Heart right ventricle (tissue), 16 donors: ENCODE measurements around the gene SESN3. TPM values are rescaled to one million over a fixed set of nuclear protein-coding genes. Genes with fewer than 3 reads are reported as not detected.

Experiments
- ATAC-seq, 8 donors: fragments of 200-7000 bp; cut with Tn5 transposase; one replicate each; pipeline ENCODE4 v1.9.1; 2020; ENCODE audit warnings: mild to moderate bottlenecking in 8 of 8, moderate library complexity in 8 of 8, moderate number of reproducible peaks in 1 of 8
- DNase-seq, 2 donors: peaks; one replicate each; pipeline ENCODE4 v3.0.0-alpha.2; 2020
- H3K27ac ChIP-seq, 10 donors: fragments of 200-600 bp; sonication (generic) in 2 of 10; one replicate each; pipeline versions ENCODE4 v1.5.0 to v1.8.0; 2020 to 2022; ENCODE audit warnings: mild to moderate bottlenecking in 3 of 10
- H3K27me3 ChIP-seq, 7 donors: fragments of 200-600 bp; one replicate each; pipeline ENCODE4 v1.8.0; 2021 to 2022; ENCODE audit warnings: mild to moderate bottlenecking in 2 of 7
- H3K36me3 ChIP-seq, 9 donors: fragments of 200-600 bp; sonication (generic) in 1 of 9; one replicate each; pipeline versions ENCODE4 v1.5.0 to v1.8.0; 2020 to 2022; ENCODE audit warnings: mild to moderate bottlenecking in 2 of 9
- H3K4me1 ChIP-seq, 9 donors: fragments of 200-600 bp; sonication (generic) in 1 of 9; one replicate each; pipeline versions ENCODE4 v1.5.0 to v1.8.0; 2020 to 2022; ENCODE audit warnings: mild to moderate bottlenecking in 4 of 9
- H3K4me3 ChIP-seq, 10 donors: fragments of 200-600 bp; sonication (generic) in 2 of 10; one replicate each; pipeline versions ENCODE4 v1.5.0 to v1.8.0; 2020 to 2022; ENCODE audit warnings: mild to moderate bottlenecking in 7 of 10, moderate library complexity in 2 of 10
- H3K9me3 ChIP-seq, 11 donors: fragments of 200-600 bp in 10 of 11; sonication (generic) in 2 of 11; one replicate each; pipeline versions ENCODE4 v1.5.0 to v1.8.0; 2013 to 2022; ENCODE audit warnings: mild to moderate bottlenecking in 2 of 11, control low read depth in 1 of 11, moderate library complexity in 1 of 11
- WGBS, 2 donors: extraction: QIAGEN DNeasy Blood & Tissue Kit; methylation state at CpG; one replicate each; pipeline ENCODE4 v1.1.7; 2013; ENCODE audit warnings: inconsistent platforms in 1 of 2; 5-methylcytosine and 5-hydroxymethylcytosine counted together
- intact Hi-C, 10 donors: fragments of 100-400 bp; cut with DNase I; formaldehyde crosslinking; loops; one replicate each; pipeline versions ENCODE4 v1.11.1 to v1.14.2; 2022
- polyA plus RNA-seq, 2 donors: library from polyadenylated mRNA; stranded (reverse); fragments of 200-250 nt; gene quantifications; one replicate each; pipeline ENCODE4 v1.2.3, GENCODE V29; 2013
- total RNA-seq, 10 donors: library from RNA; stranded (reverse); fragmentation: NEBNext Ultra II Directional in 3 of 10; extraction: Animal tissue kit (Norgen Biotek cat#: 25700) in 3 of 10; gene quantifications; one replicate each; pipeline versions ENCODE4 v1.2.1 to v1.2.4, GENCODE V29; 2021 to 2023
- TF ChIP-seq, protein P1 (sequence below), 9 donors: fragments of 200-600 bp; sonication (generic) in 2 of 9; IDR thresholded peaks; one replicate each; pipeline versions ENCODE4 v1.5.0 to v1.8.0; 2021 to 2022; ENCODE audit warnings: antibody characterized with exemption in 9 of 9, mild to moderate bottlenecking in 5 of 9, moderate library complexity in 1 of 9
- donor health status: Arrhythmogenic right ventricular cardiomyopathy.
- donor health status: ischemic (EF 13 %, LVEDD 7.1; RV severe dilation, severe dysfunction).
- donor health status: healthy with polysubstance abuse.
- donor health status: DM: no; HTN: yes; CAD: no.
- donor health status: DM: no; HTN: no; CAD: no.
- donor health status: ischemic (EF 25% LVEDD 6.9; RV normal size, moderate dysfunction).
- donor health status: ischemic (EF 25% LVEDD 5.7; RV mildly dilated, moderate dysfunction).
- donor health status: healthy.
- donor health status: DM: yes; HTN: yes; CAD: no.
- donor health status: Ischemic cardiomyopathy.
- donor health status: ischemic (EF 35%, LVEDD 5.7; RV mildly dilated, moderate dysfunction).
- donor health status: nonischemic (EF 11% LVEDD 7.7; RV severe dilation, severe dysfunction).
- donor health status: DM: yes; HTN: yes; CAD: no.
- donor health status: PGD.
- donor health status: ischemic (EF 29% LVEDD 5.4; RV normal size, mild dysfunction).
- donor health status: nonischemic (EF 23%, LVEDD 6.1; RV moderate dilation, normal function).

The SESN3 gene
- total and polyA plus RNA-seq, 12 donors: 0.65 to 15.4 (median 9.0) TPM

DNA sequence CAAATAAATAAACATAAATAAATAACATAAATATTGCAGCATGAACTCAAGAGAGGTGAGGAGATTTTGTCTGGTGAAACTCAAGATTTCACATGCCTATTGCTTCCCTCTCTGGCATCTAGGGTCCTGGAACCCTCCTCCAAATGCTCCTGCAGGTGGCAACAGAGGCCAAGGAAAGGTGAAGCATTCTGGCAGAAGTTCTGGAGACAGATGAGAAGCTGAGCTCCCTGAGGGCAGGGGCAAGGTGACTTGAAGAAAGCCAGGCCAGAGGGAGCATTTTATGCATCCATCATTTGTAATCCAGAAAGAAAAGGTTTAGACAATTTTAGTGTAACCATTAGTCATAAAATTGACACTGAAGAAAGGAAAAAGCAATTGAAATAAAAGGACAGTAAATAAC lies 76.5 kb downstream of the SESN3 start:
- Histone ChIP-seq H3K4me3 (no peak overlapping the region), H3K27ac (no peak overlapping the region), H3K36me3 (no peaks in the 10 kb centered on the region), H3K4me1 (peaks cover 0 to 48% (median 27%) of the 10 kb centered on the region in 9 donors), H3K27me3 (no peaks in the 10 kb centered on the region), H3K9me3 (no peaks in the 10 kb centered on the region)
- intact Hi-C loops: loop anchor here in 9 of 10 donors (2.0 to 10.0 kb wide), 10 partner anchors 78 to 1270 kb away; partner anchors contain the start of genes CWC15 (in 2 of the 9), KDM4D (in 2 of the 9), SESN3 (in 2 of the 9) and SRSF8 (in 1 of the 9)
- TF ChIP-seq, protein P1, sequence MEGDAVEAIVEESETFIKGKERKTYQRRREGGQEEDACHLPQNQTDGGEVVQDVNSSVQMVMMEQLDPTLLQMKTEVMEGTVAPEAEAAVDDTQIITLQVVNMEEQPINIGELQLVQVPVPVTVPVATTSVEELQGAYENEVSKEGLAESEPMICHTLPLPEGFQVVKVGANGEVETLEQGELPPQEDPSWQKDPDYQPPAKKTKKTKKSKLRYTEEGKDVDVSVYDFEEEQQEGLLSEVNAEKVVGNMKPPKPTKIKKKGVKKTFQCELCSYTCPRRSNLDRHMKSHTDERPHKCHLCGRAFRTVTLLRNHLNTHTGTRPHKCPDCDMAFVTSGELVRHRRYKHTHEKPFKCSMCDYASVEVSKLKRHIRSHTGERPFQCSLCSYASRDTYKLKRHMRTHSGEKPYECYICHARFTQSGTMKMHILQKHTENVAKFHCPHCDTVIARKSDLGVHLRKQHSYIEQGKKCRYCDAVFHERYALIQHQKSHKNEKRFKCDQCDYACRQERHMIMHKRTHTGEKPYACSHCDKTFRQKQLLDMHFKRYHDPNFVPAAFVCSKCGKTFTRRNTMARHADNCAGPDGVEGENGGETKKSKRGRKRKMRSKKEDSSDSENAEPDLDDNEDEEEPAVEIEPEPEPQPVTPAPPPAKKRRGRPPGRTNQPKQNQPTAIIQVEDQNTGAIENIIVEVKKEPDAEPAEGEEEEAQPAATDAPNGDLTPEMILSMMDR (IDR thresholded peaks at IDR 0.05): peak in 7 of 9 donors; percentile 42 to 62 (median 57)
- DNase-seq (peak in 1 of 2 donors; percentile 31), ATAC-seq (no peak)

- Histone ChIP-seq H3K9me3 (no peaks in the 10 kb centered on the region), H3K4me1 (peaks cover 0 to 52% (median 28%) of the 10 kb centered on the region in 9 donors), H3K36me3 (no peaks in the 10 kb centered on the region), H3K27me3 (no peaks in the 10 kb centered on the region), H3K4me3 (no peak overlapping the region), H3K27ac (peak overlapping the region in 1 of 10 donors; percentile 76)
- intact Hi-C loops: loop anchor here in 9 of 10 donors (2.0 to 10.0 kb wide), 11 partner anchors 78 to 1271 kb away; partner anchors contain the start of genes CWC15 (in 2 of the 9), KDM4D (in 2 of the 9), SESN3 (in 2 of the 9) and SRSF8 (in 1 of the 9)
- TF ChIP-seq, protein P1 (IDR thresholded peaks at IDR 0.05): no peak
- no peak for DNase-seq
- ATAC-seq: no peak
- whole genome bisulfite sequencing, 2 donors: 91 to 98% methylated on average over 1 of the region's 1 CpG
These were observed 77.2 kb downstream of the SESN3 start for GRCh38 chr11:95153857-95154246.

DNA sequence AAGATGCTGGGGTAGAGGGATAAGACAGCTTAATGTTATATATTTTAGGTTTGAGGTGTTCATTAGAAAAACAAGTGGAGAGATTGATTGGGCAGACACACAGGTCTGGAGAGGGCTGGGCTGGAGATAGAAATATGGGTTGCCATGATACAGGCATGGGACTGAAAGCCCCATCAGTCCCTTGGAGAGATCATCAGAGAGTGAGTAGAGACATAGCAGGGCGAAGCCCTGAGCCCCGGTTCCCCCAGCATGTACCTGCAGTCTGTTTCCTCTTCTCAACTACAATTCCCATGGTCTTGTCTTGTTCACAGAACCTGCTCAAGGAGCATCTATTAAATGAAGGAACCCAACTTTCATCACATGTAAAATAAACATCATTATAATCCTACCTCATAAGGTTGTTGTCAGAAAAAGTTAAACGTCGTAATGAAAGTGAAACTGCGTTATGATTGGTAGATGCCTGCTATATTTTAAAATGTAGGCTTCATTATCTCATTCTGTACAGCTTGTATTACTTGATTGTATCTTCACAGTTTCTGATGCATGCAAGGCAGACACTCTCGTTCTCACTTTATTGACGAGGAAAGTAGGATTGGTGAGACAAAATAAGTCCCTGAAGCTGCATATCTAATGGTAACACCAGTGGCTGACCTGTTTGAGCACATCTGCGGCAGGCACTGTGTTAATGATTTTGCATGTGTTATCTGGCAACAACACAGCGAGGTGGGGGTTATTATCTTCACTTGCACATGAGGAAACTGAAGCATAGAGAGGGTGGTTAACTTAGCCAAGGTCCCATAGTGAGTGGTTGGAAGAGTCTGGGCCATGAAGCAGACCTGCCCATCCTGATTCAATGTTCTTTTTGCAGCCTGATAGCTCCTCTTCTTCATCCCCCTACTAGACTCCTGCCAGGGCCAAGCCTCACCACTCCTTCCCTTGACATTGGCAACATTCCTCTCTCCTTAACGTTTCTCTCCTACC lies 77.8 kb downstream of the SESN3 start:
- TF ChIP-seq, protein P1 (IDR thresholded peaks at IDR 0.05): no peak
- WGBS, 2 donors: 59 to 71% methylated on average over 10 of the region's 10 CpGs
- DNase-seq (no peak), ATAC-seq (no peak)
- intact Hi-C loops: loop anchor here in 9 of 10 donors (2.0 to 10.0 kb wide), 10 partner anchors 79 to 1272 kb away; partner anchors contain the start of genes CWC15 (in 2 of the 9), KDM4D (in 2 of the 9), SESN3 (in 2 of the 9) and SRSF8 (in 1 of the 9)
- Histone ChIP-seq H3K4me1 (peaks cover 0 to 54% (median 28%) of the 10 kb centered on the region in 9 donors), H3K27me3 (no peaks in the 10 kb centered on the region), H3K4me3 (peak overlapping the region in 6 of 10 donors; percentile 13 to 44 (median 30)), H3K27ac (peak overlapping the region in 2 of 10 donors; percentile 46 to 76), H3K36me3 (no peaks in the 10 kb centered on the region), H3K9me3 (no peaks in the 10 kb centered on the region)
